Ovary (tissue), 3 donors: ENCODE results near the gene LAMA1.

Experiments used
- CTCF ChIP-seq, 3 donors: fragments of 450-650 bp in 2 of 3; fragments of 200-600 bp in 1 of 3; IDR thresholded peaks; one replicate each; pipeline versions ENCODE4 v1.5.1 to v1.8.0; 2016 to 2022; ENCODE audit warnings: antibody characterized with exemption in 3 of 3, mild to moderate bottlenecking in 1 of 3
- POLR2A ChIP-seq: fragments of 450-650 bp; IDR thresholded peaks from one replicate; pipeline ENCODE4 v1.6.1; 2017; ENCODE audit warnings: antibody characterized with exemption, mild to moderate bottlenecking, moderate library complexity
- donor health status: DM: no; HTN: no; CAD: no.

- no peak for TF ChIP-seq CTCF (IDR thresholded peaks at IDR 0.05)
- TF ChIP-seq POLR2A: no peak
Observed at GRCh38 chr18:7068871-7069590, 48.6 kb downstream of the LAMA1 start.
